K562 (cell line): ENCODE results near the gene COMMD9. TPM values are rescaled to one million over a fixed set of nuclear protein-coding genes. Genes with fewer than 3 reads are reported as not detected.

Source experiments
- ARID1B ChIP-seq: fragments of 450-650 bp; IDR thresholded peaks from 2 replicates; pipeline ENCODE4 v1.6.1; 2016; ENCODE audit warnings: antibody characterized with exemption, mild to moderate bottlenecking, inconsistent platforms
- ARID4B ChIP-seq: sonication (generic); formaldehyde crosslinking; IDR thresholded peaks from 2 replicates; pipeline ENCODE4 v1.8.0; 2022; ENCODE audit warnings: mild to moderate bottlenecking, missing genetic modification reagents
- BRF1 ChIP-seq: IDR thresholded peaks from 3 replicates; pipeline ENCODE4 v1.6.1; 2011; ENCODE audit warnings: borderline replicate concordance, mild to moderate bottlenecking; ENCODE audit not compliant: insufficient read length; ENCODE audit errors: extremely low read depth
- CTCF ChIP-seq, 3 experiments: IDR thresholded peaks in 2 of 3; conservative IDR thresholded peaks in 1 of 3; 2 replicates each; pipeline ENCODE4 v1.5.1; 2011 to 2012; ENCODE audit warnings: low read length in 3 of 3, mild to moderate bottlenecking in 3 of 3, control low read depth in 2 of 3, improper control_type of control experiment in 1 of 3, inconsistent platforms in 1 of 3, low read depth in 1 of 3, mixed read lengths in 1 of 3, moderate library complexity in 1 of 3; ENCODE audit not compliant: insufficient read depth in 2 of 3
- MAZ ChIP-seq, 2 experiments: fragments of 450-650 bp in 1 of 2; sonication (generic) in 1 of 2; formaldehyde crosslinking; IDR thresholded peaks in 1 of 2; conservative IDR thresholded peaks in 1 of 2; 2 replicates each; pipeline versions ENCODE4 v1.4.0 to v1.5.0; 2020; ENCODE audit warnings: mild to moderate bottlenecking in 1 of 2, missing genetic modification reagents in 1 of 2
- MTA2 ChIP-seq: fragments of 450-650 bp; IDR thresholded peaks from 2 replicates; pipeline ENCODE4 v1.6.1; 2016; ENCODE audit warnings: low read depth
- REST ChIP-seq, 2 experiments: fragments of 450-650 bp; formaldehyde crosslinking in 1 of 2; IDR thresholded peaks; 2 replicates each; pipeline versions ENCODE4 v1.4.0 to v1.6.1; 2014 to 2020; ENCODE audit warnings: mild to moderate bottlenecking in 2 of 2, borderline replicate concordance in 1 of 2, low read depth in 1 of 2
- TBL1XR1 ChIP-seq, 2 experiments: IDR thresholded peaks; 2 replicates each; pipeline ENCODE4 v1.6.1; 2012; ENCODE audit warnings: improper control_type of control experiment in 2 of 2, low read length in 2 of 2, mild to moderate bottlenecking in 1 of 2
- TRIM24 ChIP-seq, 2 experiments: fragments of 450-650 bp; IDR thresholded peaks; 2 replicates each; pipeline ENCODE4 v1.6.1; 2016
- ZNF408 ChIP-seq: fragments of 250-450 bp; sonication (Bioruptor Pico); IDR thresholded peaks from 2 replicates; pipeline ENCODE4 v1.4.0; 2020; ENCODE audit warnings: low read depth, mild to moderate bottlenecking, moderate library complexity
- polyA plus RNA-seq, 8 experiments: library from polyadenylated mRNA; depleted of rRNA in 4 of 8; stranded (reverse) in 5 of 8; unstranded in 3 of 8; fragments of >200 nt; fragmentation: Nextera tagmentation in 2 of 8; fragmentation: Illumina TruSeq in 1 of 8; extraction: Ambion mirVana in 2 of 8; extraction: Trizol in 1 of 8; gene quantifications; 2 replicates each; pipeline versions ENCODE4 v1.2.1 to v1.2.3, GENCODE V29; 2011 to 2014; ENCODE audit warnings: inconsistent platforms in 1 of 8, missing spikeins in 1 of 8
- total RNA-seq, 7 experiments: library from RNA; depleted of rRNA in 6 of 7; stranded (reverse); fragments of >200 nt in 6 of 7; fragmentation: Illumina TruSeq in 2 of 7; extraction: Trizol in 2 of 7; gene quantifications; 2 replicates each; pipeline versions ENCODE4 v1.2.1 to v1.2.3, GENCODE V29; 2011 to 2021; ENCODE audit warnings: low replicate concordance in 1 of 7
- TF ChIP-seq, protein P1 (sequence below): sonication (generic); formaldehyde crosslinking; IDR thresholded peaks from 2 replicates; pipeline ENCODE4 v1.8.0; 2022; ENCODE audit warnings: mild to moderate bottlenecking, missing genetic modification reagents

Gene COMMD9
- total and polyA plus RNA-seq, 9 of the 15 experiments (the other 6 are each of a cell fraction or from before 2014, with no cell fraction given): 27.3 to 121 (median 48.0) TPM

DNA sequence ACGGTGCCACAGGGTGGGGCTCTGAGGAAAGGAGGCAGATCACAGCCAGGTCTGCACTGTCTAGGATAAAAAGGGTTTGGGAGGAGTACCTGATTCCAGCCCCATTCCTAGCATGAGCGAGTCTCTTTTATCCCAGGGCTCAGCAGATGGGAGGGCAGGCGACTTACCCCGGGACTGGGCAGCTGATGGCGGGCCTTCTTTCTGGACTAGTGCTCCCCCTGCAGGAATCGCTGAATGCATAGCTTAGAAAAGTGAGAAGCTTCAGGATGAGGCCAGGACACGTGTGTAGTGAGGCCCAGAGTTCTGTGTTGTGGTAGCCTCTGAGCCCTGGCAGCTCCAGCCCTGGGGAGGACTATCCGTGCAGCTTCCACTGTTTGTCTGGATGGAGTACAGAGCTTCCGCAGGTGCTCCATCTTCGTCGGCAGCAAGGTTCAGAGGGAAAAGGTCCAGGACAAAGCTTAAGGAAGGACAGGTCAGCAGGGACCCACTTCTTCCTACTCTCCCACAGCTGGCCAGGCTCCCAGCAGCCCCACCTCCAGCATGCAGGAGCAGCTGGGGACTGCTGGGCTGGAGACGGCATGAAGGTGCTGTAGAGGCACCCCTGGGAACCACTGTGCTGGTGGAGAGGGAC is 30.4 kb downstream of the COMMD9 start (continued):
- TF ChIP-seq CTCF (IDR thresholded peaks at IDR 0.05 in 2 of 3, conservative IDR thresholded peaks at IDR 0.05 in 1 of 3; ENCODE audit: insufficient read depth in 2 of 3, low read depth in 1 of 3, low read length in 3 of 3): peak; percentile 61 to 79 (median 75)
- TF ChIP-seq MTA2: no peak
- no peak for TF ChIP-seq TBL1XR1 (IDR thresholded peaks at IDR 0.05; ENCODE audit: low read length in 2 of 2)
- TF ChIP-seq ARID1B: no peak
- TF ChIP-seq TRIM24 (IDR thresholded peaks at IDR 0.05): no peak
- TF ChIP-seq MAZ (CRISPR knock-in tag; conservative IDR thresholded peaks at IDR 0.05 in 1 of 2, IDR thresholded peaks at IDR 0.05 in 1 of 2): 0 out of 4 replicates have a peak, but pooled peaks of 1 of the 2 experiments have one; percentile 31
- TF ChIP-seq ARID4B (CRISPR knock-in tag): no peak
- no peak for TF ChIP-seq BRF1
- TF ChIP-seq, protein P1, sequence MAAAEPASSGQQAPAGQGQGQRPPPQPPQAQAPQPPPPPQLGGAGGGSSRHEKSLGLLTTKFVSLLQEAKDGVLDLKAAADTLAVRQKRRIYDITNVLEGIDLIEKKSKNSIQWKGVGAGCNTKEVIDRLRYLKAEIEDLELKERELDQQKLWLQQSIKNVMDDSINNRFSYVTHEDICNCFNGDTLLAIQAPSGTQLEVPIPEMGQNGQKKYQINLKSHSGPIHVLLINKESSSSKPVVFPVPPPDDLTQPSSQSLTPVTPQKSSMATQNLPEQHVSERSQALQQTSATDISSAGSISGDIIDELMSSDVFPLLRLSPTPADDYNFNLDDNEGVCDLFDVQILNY (CRISPR knock-in tag): no peak
- TF ChIP-seq ZNF408 (CRISPR knock-in tag): no peak
- peak; percentile 61; the same call in 1 of the 2 replicates for TF ChIP-seq REST (IDR thresholded peaks at IDR 0.05; ENCODE audit: borderline replicate concordance)
- no peak for TF ChIP-seq REST (CRISPR knock-in tag; IDR thresholded peaks at IDR 0.05; ENCODE audit: low read depth)
